GM12801 (cell line): ENCODE data around the gene EPB41L4A.

Source experiments
- TF ChIP-seq, protein P1 (sequence below): IDR thresholded peaks from one replicate; pipeline ENCODE4 v1.5.1; 2011; ENCODE audit warnings: control low read depth; ENCODE audit not compliant: insufficient read length; ENCODE audit errors: extremely low read depth

EPB41L4A gene

DNA sequence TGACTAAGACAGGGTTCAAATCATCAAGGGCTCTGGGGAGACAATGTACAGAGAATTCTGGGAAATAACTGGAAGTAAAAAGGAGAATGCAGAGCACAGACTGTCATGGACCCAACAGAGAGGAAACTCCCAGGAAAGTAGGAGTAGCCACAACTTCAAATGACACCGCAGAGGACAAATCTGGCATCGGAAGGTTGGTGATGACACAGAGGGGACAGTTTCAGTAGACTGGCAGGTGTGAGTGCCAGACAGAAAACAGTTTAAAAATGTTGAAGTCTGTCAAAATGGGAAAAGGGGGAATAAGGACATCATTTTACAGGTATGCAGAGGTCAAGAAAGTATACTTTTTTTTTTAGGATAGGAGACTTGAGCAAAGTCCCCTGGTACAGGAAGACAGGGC, 70.2 kb downstream of the EPB41L4A start:
- TF ChIP-seq, protein P1, sequence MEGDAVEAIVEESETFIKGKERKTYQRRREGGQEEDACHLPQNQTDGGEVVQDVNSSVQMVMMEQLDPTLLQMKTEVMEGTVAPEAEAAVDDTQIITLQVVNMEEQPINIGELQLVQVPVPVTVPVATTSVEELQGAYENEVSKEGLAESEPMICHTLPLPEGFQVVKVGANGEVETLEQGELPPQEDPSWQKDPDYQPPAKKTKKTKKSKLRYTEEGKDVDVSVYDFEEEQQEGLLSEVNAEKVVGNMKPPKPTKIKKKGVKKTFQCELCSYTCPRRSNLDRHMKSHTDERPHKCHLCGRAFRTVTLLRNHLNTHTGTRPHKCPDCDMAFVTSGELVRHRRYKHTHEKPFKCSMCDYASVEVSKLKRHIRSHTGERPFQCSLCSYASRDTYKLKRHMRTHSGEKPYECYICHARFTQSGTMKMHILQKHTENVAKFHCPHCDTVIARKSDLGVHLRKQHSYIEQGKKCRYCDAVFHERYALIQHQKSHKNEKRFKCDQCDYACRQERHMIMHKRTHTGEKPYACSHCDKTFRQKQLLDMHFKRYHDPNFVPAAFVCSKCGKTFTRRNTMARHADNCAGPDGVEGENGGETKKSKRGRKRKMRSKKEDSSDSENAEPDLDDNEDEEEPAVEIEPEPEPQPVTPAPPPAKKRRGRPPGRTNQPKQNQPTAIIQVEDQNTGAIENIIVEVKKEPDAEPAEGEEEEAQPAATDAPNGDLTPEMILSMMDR, result no peak

DNA sequence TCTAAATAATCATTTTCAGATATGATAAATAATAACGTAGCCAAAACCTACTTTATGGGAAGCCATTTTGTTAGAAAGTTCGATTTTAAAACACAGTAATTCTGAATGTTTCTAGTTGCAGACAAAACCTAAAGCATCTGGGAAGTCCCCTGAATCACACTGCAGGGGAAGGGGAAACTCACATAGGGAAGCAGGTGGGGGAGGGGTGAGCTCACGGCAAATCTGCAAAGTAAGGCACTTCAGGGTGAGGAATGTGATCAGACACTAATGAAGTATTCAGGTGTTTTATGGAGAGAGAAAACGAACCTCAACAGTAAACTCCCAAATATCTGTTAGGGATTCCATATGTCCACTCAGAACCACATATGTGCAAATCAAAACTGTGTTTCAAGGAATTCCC, 70.7 kb downstream of the EPB41L4A start:
- TF ChIP-seq, protein P1, result no peak

DNA sequence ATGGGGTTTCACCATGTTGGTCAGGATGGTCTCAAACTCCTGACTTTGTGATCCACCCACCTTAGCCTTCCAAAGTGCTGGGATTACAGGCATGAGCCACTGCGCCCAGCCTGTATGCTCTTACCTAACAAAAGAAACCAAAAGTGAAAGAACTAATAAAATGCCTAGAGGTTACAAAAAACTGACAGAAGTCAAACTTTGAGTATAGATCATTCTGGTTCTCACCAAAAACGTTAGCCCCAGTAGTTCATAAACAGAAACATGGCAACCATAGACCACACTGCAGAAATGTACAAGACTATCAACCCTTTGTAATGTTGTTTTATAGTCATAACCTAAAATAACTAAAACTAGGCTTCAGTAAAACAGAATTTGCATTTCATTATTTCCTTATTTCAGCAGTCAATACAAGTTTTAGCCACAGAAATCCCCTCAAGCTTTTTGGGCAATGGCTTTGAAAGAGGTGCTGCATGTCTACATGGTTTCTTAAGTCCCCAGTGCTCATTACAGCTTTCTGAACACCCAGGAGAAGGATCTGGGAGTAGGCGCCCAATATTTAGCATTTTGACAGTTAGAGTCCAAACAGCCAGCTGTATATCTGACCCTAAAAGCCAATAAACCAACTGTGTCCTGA, 72.5 kb downstream of the EPB41L4A start:
- TF ChIP-seq, protein P1, result no peak

DNA sequence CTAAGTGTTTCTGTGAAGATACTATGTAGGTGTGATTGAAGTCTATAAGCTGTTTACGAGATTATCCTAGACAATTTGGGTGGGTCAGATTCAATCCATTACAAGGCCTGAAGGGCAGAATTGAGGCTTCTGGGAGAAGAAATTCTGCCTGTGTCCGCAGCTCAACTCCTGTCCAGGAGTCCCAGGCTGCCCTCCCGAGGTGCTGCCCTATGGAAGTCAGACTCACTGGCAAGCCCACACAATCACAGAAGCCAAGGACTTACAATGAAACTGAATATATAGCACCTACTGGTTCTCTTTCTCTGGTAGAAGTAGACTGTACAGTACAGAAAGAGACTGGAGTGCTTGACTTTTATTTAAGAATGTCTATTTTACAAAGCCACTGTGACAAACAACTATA, 74.5 kb downstream of the EPB41L4A start:
- TF ChIP-seq, protein P1, result no peak

DNA sequence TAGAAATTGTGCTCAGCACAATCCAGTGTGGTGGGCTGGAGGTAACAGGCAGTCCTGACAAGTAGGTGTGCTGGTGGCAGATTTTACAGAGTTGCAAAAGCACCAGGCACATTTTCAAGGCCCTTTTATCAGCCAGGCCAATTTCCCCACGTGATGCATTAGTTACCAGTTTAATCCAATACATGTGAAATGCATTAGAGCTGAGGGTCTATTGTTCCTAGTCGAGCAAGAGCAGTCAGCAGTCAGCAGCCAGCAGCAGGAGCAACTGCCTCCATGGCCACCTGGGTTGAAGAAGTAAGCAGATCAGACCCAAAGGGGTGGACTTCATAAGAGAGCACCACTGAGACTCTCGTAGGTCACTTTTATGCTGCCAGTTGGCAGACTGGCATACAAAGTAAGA, 76.7 kb downstream of the EPB41L4A start:
- TF ChIP-seq, protein P1, result no peak

DNA sequence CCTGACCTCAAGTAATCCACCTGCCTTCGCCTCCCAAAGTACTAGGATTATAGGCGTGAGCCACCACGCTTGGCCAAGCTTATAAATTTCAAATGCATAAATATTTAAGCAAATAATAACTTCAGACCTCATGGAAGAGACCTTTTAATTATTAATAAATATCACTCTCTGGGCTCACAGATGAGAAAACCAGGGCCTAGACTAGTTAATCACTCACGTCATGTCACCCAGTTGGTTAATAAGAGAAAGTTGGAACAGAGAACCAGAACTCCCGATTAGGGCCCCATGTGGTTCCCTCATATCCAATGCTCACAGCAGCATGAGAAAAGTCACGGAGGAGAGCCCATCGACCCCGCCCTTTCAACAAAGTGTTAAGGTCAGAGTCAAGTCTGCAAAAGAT, 79.3 kb downstream of the EPB41L4A start:
- TF ChIP-seq, protein P1, result no peak

DNA sequence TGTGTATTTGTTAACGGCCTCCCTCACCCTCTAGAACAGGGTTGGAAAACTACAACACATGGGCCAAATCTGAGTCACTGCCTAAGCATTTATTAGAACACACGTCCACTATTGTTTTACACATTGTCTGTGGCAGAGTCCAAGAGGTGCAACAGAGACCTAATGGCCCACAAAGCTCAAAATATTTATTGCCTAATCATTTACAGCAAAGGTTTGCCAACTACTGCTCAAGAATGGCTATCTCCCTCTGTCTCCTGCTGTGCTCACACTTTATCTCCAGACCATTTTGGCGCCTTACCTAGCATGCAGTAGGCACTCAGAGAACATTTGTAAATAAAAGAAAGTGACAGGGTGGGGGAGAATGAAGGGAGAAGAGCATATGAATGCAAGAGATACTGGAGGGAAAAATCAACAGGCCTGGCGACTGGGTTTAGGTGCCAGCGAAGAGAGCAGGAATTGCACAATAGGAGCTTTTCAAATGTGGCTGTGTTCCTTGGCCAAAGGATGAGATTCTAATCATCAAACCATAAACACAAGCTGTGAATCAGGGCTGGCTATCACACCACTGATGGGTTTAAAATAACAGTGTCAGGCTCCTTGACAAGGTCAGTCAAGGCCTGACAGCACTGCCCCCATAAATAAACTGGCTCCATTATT, 80.3 kb downstream of the EPB41L4A start:
- TF ChIP-seq, protein P1, result no peak
